ENCODE results near the gene WDR91. TPM values are rescaled to one million over a fixed set of nuclear protein-coding genes. Genes with fewer than 3 reads are reported as not detected.

WDR91 gene
- total and polyA plus RNA-seq, 2 donors (not counting 3 experiments of a cell fraction or from before 2014, with no cell fraction given): 6.7 to 7.0 TPM

DNA sequence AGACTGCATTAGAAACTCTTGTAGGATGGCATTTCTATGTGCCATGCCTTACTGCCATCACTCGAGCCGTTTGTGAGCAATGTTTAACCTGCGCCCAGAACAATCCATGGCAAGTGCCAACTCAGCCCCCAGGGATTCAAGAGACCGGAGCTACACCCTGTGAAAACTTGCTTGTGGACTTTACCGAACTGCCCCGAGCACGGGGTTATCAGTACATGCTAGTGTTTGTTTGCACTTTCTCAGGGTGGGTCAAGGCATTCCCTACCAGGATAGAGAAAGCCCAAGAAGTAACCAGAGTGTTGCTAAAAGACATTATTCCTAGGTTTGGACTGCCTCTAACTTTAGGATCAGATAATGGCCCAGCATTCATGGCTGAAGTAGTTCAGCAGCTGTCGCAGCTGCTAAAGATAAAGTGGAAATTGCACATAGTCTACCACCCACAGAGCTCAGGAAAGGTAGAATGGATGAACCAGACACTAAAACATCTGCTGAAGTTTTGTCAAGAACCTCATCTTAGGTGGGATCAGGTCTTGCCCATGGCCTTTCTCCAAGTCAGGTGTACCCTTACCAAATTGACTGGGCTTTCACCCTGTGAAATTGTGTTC is 31.9 kb downstream of the WDR91 start:
- no peaks in the 10 kb centered on the region for H3K9me1 ChIP-seq (replicated peaks; ENCODE audit: control insufficient read depth, extremely low read depth, insufficient read depth, low read length)
- no peaks in the 10 kb centered on the region for H3K4me1 ChIP-seq (ENCODE audit: control insufficient read depth, extremely low read depth, insufficient read depth, low read length)
- H2AFZ ChIP-seq (ENCODE audit: low read depth, low read length): no peak overlapping the region
- no peaks in the 10 kb centered on the region for H3K36me3 ChIP-seq (ENCODE audit: control insufficient read depth in 2 of 2, extremely low read depth in 1 of 2, insufficient read depth in 2 of 2, low read length in 2 of 2)
- no TSS peak for BruUV-seq (replicated peaks)
- FAIRE-seq (no peak), DNase-seq (ENCODE audit: low read depth, low spot score) (no peak)
- intact Hi-C loops (cut with micrococcal nuclease): no loop called here
- H4K20me1 ChIP-seq (replicated peaks; ENCODE audit: control insufficient read depth, extremely low read depth, insufficient read depth, low read length): no peaks in the 10 kb centered on the region
- H3K9ac ChIP-seq (replicated peaks; ENCODE audit: extremely low read depth, insufficient read depth, low read length): no peak overlapping the region
- peaks cover 15% of the 10 kb centered on the region for H3K9me3 ChIP-seq (replicated peaks; ENCODE audit: control insufficient read depth, insufficient read depth, low read length)
- H3K79me2 ChIP-seq (ENCODE audit: control insufficient read depth, insufficient read depth, low read length): no peaks in the 10 kb centered on the region
- no peak overlapping the region for H3K4me3 ChIP-seq (replicated peaks in 1 of 3; ENCODE audit: insufficient read depth in 1 of 3, low read depth in 1 of 3, low read length in 3 of 3)
- no peak overlapping the region for H3K4me2 ChIP-seq (ENCODE audit: insufficient read depth, low read length)
- TF ChIP-seq MYC (IDR thresholded peaks at IDR 0.05; ENCODE audit: low read depth, low read length): no peak
- no peak for TF ChIP-seq POLR2AphosphoS5 (IDR thresholded peaks at IDR 0.05; ENCODE audit: insufficient read depth, low read depth, low read length)
- TF ChIP-seq FOS (IDR thresholded peaks at IDR 0.05; ENCODE audit: borderline replicate concordance, insufficient read depth, low read length): no peak
- no peak for TF ChIP-seq JUN (IDR thresholded peaks at IDR 0.05; ENCODE audit: borderline replicate concordance, insufficient read depth, insufficient read length, low read depth)
- TF ChIP-seq, protein P1, sequence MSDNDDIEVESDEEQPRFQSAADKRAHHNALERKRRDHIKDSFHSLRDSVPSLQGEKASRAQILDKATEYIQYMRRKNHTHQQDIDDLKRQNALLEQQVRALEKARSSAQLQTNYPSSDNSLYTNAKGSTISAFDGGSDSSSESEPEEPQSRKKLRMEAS (IDR thresholded peaks at IDR 0.05; ENCODE audit: insufficient read depth, insufficient read length): no peak
- TF ChIP-seq, protein P2, sequence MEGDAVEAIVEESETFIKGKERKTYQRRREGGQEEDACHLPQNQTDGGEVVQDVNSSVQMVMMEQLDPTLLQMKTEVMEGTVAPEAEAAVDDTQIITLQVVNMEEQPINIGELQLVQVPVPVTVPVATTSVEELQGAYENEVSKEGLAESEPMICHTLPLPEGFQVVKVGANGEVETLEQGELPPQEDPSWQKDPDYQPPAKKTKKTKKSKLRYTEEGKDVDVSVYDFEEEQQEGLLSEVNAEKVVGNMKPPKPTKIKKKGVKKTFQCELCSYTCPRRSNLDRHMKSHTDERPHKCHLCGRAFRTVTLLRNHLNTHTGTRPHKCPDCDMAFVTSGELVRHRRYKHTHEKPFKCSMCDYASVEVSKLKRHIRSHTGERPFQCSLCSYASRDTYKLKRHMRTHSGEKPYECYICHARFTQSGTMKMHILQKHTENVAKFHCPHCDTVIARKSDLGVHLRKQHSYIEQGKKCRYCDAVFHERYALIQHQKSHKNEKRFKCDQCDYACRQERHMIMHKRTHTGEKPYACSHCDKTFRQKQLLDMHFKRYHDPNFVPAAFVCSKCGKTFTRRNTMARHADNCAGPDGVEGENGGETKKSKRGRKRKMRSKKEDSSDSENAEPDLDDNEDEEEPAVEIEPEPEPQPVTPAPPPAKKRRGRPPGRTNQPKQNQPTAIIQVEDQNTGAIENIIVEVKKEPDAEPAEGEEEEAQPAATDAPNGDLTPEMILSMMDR (IDR thresholded peaks at IDR 0.05; ENCODE audit: extremely low read depth in 1 of 2, insufficient read depth in 1 of 2, low read depth in 1 of 2, low read length in 2 of 2): no peak
- TF ChIP-seq POLR2A (IDR thresholded peaks at IDR 0.05; ENCODE audit: low read depth, low read length): no peak
- TF ChIP-seq EZH2 (IDR thresholded peaks at IDR 0.05; ENCODE audit: borderline replicate concordance, low read depth, low read length, severe bottlenecking): no peak
- TF ChIP-seq GATA2 (IDR thresholded peaks at IDR 0.05; ENCODE audit: insufficient read depth, insufficient read length, low read depth, low read length): no peak
- CTCF ChIA-PET: no interaction called here
- H3K27me3 ChIP-seq (ENCODE audit: control insufficient read depth in 2 of 2, insufficient read depth in 2 of 2, low read length in 2 of 2): no peaks in the 10 kb centered on the region
- dilution Hi-C loops (cut with MboI; ENCODE audit: extremely low pct_ligation_motif_present, low sequenced_read_pairs): no loop called here
- H3K27ac ChIP-seq (ENCODE audit: insufficient read depth, low read depth, low read length): no peak overlapping the region
- POLR2A ChIA-PET: interaction anchor here (1.1 kb wide), 1 partner anchor 10 kb away, joined by 3 read pairs; no protein-coding TSS in a partner anchor

Data from endothelial cell of umbilical vein (primary cell).